Measurements from ENCODE around the gene CMTR1.
A peak's percentile ranks its signal among the peaks of the same experiment; 100 is the strongest.
"Not testable (repeated sequence)": the region's sequence is repeated elsewhere in the genome, so short reads cannot be mapped to it uniquely, and the experiment has no call there.

The CMTR1 gene

DNA sequence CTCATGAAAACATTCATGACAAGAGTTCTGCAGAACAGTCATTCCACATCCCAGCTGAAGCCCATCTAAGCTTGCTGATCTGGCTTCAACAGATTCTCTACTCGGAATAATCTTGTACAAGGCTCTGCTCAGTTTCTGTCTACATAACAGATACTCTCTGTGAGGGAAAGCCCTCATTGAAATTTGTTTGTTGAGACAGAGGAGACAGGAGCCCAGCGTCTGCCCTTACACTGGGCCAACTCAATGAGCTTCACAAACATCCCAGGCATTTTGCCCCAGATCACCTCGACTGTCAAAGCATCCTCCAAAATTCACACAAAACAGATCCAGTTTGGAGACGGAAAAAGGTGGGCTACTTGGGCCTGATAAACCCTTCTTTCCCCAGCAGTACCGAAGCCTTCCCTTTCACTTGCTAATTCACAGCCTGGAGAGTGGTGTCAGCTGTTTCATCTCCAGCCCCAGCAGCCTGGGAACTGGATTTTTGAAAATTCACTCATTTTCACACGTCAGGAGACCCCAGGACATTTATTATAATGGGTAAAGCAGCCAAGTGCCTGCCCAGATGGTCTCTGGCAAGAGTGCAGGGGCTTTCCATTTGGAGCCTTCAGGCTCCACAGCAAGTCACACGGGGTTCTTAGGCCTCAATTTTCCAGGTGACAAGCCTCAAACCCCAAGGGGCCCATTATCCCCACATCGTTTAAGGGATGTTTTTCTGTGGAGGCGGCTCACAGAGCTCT, 59.4 kb downstream of the CMTR1 start:
- DNase-seq (ENCODE audit: low read depth, low spot score): no peak

DNA sequence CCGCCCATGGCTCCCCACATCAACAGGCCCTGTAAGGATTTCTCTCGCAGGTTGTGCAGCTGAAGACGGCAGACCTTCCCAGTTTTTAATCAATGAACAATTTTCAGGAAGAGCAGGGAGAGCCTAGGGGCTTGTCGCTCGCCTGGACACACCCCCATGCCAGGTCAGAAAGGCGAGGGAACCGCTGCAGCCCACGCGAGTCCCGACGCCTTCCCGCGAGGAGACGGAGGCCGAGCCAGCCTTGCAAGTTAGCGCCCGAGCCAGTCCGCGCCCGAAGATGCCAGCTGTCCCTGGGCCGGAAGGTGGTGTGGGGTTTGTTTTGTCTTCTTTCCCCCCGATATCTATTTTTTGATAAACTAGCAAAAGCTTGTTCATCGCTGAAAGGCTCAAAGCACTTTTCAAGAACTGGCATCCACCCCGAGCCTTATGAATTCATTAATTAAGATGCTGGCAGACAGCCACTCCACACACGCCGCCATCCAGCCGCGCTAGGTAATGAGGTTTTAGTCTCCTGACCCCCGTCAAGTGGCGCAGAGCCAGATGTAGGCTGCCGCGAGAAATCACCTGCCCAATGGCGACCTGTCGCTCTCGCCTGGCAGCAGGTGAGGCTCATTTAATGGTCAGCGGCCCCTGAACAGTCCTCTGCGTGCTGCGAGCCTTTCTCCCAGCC, 60.1 kb downstream of the CMTR1 start:
- DNase-seq (ENCODE audit: low read depth, low spot score): no peak

DNA sequence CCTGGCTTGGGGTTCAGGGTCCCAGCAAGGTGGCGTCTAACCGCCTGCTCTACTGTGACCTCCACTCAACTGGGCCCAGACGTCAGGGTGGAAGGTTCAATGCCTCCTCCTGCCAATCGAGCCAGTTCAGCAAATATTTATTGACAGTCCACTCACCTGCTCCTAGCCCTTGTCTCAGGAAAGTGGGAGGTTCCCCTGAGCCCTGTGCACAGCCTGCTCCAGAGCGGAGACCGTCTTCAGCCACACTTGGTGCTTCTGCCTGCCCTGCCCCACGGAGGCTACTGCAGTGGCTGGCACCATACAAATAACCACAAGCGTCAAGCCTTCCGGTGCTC, 60.6 kb downstream of the CMTR1 start:
- no peak for DNase-seq (ENCODE audit: low read depth, low spot score)

DNA sequence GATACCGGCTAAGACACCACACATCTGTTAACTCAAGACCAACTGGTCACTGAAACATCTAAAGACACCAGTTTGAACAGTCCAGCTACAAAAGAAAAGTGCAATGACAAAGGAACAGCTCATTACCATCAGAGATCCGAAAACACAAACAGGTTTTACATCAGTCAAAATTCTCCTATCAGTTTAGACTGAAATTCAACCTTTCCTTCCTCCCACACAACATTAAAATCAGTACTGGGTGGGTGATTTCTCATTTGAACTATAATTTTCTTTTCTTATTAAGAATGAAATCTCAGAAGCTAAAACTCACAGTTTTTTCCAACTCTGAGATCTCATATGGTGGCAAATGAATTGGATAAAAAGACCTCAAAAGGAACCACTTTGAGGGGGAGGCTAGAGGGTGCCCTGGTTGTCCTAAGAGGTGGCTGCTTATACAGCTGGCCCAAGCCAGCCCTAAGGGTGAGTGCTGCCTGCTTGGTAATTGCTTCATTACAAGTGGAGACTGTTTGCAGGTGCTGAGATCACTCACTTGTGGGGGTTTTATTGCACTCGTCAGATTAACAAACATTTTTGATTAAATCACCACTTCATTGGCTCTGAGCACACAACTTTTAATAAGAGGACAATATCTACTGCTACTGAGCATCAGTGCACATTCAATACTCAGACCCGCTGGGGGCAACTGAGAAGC, 62.4 kb downstream of the CMTR1 start:
- no peak for DNase-seq (ENCODE audit: low read depth, low spot score)

DNA sequence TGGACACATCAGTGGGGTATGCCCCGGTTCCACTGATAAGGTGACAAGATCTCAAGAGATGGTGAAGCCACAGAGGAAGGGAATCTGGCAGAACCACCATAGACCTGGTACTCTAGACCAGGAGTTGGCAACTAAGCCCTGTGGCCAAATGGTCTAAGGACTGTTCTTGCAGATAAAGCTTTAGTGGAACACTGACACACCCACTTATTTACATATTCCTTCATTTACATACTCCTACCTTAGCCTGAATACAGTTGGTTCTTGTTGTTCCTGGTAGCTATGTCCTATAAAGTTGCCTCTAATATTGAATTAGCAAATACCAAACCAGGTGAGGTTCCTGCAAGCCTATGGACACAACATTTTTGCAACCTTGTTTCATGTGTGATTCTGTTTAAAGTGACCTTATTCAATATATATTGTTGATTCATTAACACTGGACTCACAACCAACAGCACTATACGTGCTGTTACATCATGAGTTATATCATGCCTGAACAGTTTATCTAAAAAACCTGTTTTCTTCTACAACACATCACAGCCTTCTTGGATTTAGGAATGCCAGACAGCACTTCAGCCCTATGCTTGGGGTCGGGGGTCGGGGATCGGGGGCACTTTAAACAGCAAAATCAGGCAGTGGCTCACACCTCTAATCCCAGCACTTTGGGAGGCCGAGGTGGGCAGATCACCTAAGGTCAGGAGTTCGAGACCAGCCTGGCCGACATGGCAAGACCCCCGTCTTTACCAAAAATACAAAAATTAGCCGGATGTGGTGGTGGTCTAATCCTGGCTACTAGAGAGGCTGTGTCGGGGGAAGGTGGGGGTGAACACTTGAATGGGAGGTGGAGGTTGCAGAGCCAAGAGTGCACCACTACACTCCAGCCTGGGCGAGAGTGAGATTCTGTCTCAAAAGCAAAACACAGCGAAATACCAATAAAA, 64.2 kb downstream of the CMTR1 start:
- DNase-seq (ENCODE audit: low read depth, low spot score): no peak

DNA sequence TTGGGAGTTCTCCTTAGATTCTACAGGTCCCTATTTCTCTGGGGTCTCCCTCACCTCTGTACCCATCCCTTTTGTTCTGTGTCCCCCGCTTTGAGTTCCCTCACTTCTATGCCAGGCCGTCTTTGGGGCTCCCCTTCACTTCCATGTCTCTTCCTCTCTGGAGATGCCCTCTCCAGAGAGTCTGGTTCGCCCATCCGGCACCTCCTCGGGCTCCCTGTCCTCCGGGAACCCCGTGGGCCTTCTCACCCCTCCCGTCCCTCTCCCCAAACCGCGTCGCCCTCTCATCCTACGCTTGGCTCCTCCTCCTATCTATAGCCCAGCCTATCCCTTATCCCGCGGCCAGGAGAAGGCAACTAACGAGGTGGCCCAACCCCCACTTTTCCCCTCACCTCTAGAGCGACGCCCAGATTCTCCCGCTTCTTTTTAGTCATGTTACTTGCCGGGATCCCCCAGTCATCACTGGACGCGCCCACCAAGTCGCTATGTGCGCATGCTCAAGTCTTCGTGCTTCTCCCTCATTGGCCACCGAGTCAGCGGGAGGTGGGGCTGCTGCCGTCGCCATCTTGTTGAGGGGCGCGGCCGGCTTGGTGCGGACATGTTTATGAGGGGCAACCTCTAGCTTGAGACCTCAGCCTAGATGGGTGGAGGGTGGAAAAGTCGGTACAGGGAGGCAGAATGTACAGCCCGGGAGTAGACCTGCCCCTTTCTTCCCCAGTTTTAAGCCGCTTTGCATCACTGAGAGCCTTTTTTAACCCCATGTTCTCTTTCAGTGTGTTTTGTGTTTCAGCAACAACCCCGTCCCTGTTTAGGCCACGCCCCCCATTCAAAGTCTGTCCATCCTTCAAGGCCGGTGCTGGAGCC, 66.6 kb downstream of the CMTR1 start, which contains the start of gene CCDC167:
TSS of gene CCDC167 (minus strand) at position 461 of the 861 bp plus-strand sequence. CDS start at position 431, 30 bp downstream.
- peak; percentile 96 for DNase-seq (ENCODE audit: low read depth, low spot score)

DNA sequence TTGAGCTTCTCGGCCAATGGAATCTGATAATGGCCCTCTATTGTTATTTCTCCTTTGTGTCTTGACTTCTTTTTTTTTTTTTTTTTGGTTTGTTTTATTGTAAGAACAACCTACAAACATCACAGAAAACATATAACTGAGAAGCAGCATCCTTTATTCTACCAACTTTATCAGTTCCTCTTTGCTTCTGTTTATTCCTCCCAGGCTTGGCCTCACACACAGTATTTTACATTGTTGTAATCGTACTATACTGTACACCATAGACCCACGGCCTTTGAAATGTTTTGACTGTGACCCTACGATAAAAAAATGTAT, 67.2 kb downstream of the CMTR1 start:
- no peak for DNase-seq (ENCODE audit: low read depth, low spot score)

DNA sequence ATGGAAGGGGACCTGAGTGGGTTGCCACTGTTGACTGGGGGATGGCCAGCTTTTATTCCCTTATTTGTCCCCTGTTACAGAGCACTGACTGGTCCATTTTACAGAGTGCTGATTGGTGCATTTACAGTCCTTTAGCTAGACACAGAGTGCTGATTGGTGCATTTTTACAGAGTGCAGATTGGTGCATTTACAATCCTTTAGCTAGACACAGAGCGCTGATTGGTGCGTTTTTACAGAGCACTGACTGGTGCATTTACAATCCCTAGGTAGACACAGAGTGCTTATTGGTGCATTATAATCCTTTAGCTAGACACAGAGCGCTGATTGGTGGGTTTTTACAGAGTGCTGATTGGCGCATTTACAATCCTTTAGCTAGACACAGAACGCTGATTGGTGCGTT, 67.9 kb downstream of the CMTR1 start:
- DNase-seq (ENCODE audit: low read depth, low spot score): not testable (repeated sequence)

DNA sequence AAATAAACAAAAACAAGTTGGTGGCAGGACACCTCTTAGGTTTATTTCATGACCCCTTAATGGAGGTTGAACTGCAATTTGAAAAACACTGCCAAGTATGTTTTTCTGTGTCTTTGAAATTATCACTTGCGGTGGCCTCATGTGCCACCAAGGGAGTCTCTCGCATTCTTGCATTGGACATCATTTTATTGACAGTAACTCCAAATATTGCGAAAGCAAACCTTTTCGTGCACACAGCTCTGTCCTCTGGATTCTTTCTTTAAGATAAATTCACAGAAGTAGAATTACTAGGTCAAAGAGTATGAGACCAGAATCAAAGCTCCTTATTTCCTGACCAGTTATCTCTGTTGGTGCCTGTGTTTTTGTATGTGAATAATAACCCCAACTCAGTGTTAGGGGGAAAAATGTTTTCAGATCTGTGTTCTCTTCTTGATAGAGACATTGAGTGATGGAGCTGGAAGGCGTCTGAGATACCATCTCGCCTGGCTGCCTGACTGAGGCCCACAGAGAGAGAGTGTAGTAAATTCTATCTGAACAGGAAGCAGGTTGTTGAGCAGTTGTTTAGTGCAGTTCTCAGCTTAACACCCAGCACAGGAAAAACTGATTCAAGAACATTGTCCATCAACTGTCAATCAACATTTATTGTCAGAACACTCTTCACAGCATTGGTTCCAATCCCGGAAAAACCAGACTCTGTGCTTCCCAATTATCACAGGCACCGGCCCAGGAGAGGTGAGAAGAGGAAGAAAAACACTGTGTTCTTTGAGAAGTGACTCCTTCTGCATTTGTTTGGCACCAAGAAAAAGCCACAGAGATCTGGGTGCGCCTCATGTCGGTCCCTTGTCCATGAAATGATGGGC, 68.8 kb downstream of the CMTR1 start:
- no peak for DNase-seq (ENCODE audit: low read depth, low spot score)

DNA sequence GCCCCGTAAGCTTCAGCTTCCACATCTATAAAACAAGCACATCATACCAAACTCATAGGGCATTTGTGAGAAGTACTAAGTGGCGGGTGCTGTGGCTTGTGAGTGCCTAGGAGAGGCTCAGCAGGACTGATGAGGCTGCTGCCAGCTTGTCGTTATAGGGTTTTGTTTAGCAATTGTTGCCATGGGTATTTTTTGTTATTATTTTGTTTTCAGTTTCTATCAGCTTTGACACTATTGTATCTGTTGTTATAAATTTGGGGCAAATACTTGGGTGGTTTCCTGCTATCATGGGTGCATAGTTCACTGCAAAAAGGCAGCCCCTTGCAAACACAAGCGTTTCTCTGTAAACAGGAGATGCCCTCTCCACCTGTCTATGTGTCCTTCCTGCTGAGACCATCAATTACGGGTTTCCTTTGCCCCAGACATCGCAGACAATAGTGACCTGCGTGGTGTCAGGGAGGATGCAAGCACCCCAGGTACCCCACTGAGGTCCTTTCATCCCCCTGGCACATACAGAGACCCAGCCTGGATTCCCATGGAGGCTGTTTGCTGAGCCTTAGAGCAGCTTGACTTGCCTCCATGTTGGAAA, 69.8 kb downstream of the CMTR1 start:
- no peak for DNase-seq (ENCODE audit: low read depth, low spot score)

DNA sequence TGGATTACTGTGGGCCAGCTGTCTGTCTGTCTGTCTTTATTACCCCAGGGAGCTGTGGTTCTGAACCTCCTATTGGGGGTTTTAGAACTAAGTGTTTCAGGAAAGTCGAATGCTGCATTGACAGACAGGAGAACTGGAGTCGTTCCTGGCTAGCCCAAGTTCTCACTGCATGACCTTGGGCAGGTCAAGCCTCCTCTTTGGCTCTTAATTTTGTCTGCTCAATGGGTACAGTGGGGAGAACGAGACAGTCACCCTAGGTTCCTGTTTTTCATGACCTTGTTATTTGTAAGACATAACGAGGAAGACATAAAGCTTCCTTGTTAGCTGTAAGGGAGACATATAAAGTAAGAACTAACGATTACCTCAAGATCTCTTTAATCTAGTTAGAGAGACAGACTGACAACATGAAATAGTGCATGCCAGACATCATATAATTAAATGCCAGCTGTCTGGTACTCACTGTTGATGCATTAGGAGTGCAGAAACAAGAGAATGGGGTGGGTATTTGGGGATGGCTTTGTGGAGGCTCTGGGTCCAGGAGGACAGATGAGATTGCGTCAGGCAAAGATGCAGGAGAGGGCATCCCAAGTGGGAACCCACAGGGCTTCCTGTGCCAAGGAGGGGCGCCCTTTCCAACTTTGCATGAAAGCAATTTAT, 70.4 kb downstream of the CMTR1 start:
- no peak for DNase-seq (ENCODE audit: low read depth, low spot score)

DNA sequence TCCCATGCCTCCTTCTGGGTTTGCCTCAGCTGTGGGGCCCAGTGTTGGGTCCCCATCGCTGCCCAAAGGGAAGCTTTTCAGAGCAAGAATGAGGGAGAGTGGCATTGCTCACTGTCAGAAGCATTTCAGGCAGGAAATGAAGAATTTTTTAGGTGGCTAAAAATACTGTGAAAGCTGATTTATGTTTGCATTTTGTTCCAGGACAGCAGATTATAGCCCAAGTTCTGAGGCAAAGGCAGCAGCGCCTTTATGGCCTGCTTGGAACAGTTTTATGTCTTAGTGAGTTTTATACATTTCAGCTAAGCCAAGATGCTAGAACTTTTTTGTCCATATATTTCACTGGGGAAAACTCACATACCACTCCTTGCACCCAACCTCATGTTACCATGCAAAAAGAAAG, 71.0 kb downstream of the CMTR1 start:
- DNase-seq (ENCODE audit: low read depth, low spot score): no peak

DNA sequence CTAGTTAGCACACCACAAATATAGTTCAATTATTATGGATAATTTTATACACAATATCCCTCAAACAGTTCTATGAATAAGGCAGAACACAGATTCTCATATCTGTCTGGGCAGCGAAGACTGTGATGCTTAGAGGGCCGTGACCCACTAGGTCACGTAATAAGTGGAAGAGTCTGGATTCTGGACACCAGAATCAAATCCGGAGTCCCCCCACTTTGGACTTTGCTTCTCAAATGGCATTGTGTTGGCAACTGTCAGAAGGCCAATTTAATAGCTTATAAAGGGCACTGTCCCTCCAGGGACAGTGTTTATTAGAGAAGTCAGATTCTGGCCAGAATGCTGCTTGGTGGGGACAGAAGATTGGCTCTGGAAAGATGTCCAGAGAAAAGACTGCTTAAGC, 73.5 kb downstream of the CMTR1 start:
- no peak for DNase-seq (ENCODE audit: low read depth, low spot score)

DNA sequence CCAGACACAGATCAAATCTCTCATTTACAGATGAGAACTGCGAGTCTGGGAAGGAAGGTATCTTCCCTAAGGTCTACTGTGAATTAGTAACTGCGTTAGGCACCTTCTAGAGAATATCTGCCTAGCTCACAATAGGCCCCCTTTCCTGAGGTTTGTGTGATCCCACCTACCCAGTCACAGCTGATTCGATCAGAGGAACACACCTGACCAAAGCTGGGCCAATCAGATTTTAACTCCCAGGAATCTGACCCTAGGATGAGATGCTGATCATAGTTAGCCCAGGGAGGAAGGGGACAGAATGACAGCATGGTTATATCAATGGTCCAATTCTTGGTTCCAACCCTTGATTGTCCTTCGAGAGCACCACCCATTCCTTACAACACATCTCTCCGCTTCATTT, 74.1 kb downstream of the CMTR1 start:
- no peak for DNase-seq (ENCODE audit: low read depth, low spot score)

DNA sequence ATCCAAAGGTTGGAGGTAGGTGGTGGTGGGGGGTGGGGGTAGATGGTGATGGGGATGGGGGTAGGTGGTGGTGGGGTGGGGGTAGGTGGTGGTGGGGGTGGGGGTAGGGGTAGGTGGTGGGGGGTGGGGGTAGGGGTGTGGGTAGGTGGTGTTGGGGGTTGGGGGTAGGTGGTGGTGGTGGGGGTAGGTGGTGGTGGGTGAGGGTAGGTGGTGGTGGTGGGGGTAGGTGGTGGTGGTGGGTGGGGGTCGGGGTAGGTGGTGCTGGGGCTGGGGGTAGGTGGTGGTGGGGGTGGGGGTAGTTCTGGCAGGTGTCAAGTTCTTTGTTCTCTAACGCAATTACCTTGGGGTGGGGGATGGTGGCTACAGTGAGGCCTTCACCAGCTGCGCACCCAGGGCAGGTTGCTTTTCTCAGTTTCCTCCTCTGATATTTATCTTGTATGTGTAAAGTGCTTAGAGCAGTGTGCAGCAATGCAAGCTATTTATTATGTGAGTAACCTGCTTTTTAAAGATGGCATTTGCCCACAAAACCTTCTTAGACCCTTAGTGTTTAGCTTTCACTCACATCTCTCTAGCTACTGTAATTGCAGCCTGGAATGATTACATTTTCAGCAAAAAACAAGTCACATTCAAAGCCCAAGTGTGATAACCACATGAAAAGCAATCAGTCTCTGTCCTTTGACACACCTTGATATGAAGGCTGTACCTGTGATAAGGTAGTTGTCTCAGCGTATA, 74.8 kb downstream of the CMTR1 start:
- DNase-seq (ENCODE audit: low read depth, low spot score): no peak

DNA sequence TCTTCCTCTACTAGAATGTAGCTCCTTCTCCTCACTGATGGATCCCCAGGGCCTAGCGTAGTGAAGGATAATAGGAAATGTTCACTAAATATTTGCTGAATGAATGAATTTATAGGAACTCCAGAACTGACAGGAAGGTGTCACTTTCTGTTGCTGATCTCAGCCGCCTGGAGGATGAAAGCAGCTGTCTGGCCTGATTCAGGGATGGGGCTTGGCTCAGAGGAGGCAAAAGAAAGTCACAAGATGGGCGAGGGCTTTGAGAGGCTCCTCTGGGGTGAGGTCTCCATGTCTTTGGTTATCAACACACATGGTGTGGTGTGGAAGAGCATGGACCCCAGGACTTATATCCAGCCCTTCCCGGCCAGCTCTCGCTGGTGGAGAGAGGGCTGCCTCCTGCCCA, 78.2 kb downstream of the CMTR1 start:
- no peak for DNase-seq (ENCODE audit: low read depth, low spot score)

DNA sequence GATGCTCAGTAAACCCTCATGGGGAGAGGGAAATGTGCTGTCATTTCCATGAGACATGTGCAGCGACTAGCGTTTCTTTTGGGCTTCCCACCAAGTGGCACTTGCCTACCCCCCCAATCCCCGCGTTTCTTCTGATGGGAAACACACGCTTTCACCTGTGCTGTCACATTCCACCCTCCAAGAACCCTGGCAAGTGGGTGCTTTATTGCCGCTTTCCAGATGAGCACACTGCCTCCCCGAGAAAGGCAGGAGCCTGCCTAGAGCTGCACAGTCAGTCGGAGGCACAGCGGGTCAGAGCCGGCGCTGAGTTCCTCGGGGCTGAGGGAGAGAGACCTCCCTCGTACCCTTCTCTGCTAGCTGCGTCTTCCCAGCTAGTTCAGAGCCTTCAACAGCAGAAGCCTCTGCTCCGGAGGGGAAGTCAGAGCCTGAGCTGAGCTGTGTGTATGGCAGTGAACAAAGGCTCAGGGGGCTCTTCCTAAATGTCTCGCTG, 78.9 kb downstream of the CMTR1 start:
- DNase-seq (ENCODE audit: low read depth, low spot score): no peak

DNA sequence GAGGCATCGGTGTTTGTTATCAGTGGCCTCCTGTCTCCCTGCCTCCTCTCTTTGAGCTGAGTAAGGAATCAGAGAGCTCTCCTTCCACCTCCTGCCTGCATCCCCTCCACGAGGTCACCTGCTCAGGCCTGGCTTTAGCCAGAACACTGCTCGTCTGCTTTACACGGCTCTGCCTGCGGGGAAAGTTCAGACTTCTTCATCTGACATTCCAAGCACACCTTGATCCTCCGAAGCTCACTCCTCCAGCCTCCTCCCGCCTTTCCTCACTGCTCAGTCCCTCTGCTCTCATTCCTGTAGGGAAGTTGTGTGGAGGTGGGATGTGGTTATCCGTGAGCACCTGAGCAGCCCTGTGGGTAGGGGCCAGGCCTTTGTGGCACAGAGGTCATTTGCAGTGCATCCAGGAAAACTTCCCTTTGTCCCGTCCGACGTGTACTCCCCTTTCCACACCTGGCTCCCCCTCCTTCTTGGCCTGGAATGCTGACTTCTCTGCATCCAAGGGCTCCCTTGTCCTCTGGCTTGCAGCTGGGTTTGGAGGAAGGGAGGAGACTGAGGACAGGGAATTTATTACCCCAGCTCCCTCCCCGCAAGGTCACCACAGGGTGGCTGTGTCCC, 79.5 kb downstream of the CMTR1 start:
- no peak for DNase-seq (ENCODE audit: low read depth, low spot score)

Data from activated naive CD8-positive, alpha-beta T cell treated with anti-CD3 and anti-CD28 coated beads, Interleukin-2, amount 50 U/mL, for 16 hours (primary cell).